ENCODE results near the gene AACS.
"Not testable (repeated sequence)": the region's sequence is repeated elsewhere in the genome, so short reads cannot be mapped to it uniquely, and the experiment has no call there.

AACS gene

DNA sequence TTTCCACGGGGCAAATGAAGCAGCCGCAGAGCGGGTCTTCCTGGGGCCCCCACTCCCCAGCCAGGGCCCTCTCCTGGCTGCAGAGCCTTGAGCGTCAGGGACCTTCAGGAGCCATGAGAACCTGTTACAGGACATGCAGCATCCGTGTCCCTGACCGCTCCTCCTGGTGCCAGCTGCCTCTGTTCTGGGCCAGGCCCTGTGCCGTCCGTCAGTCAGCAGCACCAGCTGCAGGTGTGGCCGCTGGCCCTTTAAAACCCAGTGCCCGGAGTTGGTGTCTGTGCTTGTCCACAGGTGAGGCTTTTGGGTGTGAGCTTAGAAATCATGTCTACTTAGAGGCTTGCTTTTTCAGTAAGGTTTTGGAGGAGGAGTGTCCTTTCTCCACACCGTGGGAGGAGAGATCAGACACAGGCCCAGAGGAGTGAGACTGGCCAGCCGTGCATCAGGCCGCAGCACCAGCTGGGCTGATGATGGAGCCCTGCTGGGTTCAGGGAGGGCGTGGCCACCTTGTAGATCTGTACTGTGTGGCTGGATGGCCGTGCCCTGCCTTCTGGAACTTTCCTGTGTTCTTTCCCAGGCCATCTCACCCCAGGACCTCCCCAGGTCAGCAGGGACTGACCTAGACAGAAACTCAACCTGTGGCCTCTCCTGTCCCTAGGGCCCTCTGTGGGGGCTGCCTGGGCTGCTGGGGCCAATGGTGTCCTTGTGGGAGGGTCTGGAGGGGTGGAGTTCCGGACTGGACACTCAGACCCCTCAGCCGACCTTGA, 27.1 kb downstream of the AACS start:
- no peak for DNase-seq (ENCODE audit: low spot score)

DNA sequence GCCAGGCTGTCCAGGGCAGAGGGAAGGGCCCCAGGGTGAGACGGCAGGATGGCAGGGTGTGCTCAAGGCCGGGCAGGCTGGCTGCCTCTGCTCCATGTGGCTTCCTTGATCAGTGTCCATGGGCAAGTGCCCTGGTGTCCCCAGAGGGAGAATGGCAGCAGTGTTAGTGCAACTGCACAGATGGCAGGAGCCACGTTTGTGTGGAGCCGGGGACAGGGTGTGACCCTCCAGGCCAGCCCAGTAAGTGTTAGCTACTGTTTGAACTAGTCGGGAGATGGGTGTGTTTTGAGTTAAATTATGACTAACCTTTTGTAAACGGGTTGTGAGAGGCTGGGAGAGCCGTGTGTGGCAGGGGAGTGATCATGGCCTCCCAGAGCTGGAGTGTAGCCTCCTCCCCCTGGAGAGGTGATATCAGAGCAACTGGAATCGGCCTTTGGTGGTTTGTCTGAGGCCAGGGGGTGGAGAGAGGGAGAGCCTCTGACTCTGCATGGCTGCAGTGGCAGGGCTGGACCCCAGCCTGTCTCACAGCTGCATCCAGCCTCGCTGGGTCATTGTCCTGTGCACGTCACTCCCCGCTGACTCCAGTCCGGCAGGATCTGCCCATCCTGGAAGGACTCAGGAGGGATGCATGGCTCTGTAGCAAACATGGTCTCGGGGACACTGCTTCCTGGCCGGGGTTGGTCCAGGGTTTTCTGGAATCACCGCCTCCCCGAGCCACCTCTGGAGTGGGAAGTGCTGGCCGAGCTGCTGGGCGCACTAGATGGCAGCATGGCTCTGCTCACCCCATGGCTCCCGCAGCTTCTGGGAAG, 27.8 kb downstream of the AACS start:
- DNase-seq (ENCODE audit: low spot score) = peak; percentile 45

DNA sequence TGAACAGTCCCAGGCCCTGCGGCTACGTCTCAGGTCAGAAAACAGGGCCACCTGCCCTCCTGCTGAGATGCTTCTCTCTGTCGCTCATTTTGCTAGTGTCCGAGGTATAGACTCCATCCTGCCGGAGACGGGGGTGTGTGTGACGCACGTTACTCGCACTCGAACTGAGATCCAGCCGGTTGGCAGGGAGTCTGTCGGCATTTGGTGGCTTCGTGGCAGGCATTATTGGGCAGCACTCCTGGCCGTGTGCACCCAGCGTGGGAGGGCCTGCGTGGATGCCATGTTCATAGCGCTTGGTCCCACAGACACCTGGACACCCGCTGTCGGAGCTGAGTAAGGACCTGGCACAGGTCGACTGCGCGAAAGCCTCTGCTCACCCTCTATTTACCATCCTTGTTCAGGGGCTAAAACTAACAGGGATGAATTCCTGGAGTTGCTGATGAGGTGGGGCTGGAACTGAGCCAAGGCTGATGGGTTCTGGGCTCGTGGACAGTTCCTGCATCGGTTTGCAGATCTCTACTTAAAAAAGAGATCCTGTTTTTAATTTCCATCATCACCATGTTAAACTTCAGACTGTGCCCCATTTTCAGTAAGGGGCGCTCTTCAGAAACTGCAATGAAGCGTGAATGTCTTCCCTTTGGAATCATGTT, 28.6 kb downstream of the AACS start:
- no peak for DNase-seq (ENCODE audit: low spot score)

DNA sequence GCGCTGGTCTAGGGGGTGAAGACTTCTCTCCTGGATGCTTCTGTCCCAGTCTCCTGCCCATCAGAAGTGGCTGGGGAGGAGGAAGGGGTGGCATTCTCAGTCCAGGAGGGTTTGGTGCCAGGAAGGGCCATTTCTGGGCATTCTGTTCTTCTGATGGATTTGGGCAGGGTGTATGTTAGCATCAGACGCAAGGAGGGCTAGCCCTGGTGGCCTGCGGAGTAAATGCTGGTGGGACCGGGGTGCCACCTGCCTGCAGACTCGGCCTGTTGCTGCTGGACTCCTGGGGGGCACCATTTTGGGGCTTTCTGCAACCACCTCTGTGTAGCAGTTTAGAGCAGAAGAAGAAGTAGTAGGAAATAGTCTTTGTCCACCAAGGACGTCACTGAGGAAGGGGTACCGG, 31.7 kb downstream of the AACS start:
- no peak for DNase-seq (ENCODE audit: low spot score)

DNA sequence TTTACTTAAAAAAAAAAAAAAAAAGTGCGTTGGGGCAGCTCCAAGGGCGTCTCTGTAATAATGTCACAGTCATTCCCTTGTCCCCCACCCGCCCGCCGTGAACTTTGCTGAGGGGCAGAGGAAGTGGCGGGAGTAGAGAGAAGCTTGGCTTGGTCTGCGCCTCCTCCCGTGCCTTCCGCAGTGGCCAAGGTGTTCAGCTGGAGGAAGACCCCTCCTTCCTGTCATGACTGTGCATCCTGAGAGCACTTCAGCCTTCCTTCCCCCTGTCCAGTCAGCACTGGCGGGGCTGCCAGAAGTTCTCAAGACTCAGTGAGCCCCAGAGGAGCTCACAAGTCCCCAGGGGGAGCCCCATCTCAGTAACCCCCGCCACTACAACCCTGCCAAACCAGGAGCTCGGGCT, 32.2 kb downstream of the AACS start:
- DNase-seq (ENCODE audit: low spot score) = no peak

DNA sequence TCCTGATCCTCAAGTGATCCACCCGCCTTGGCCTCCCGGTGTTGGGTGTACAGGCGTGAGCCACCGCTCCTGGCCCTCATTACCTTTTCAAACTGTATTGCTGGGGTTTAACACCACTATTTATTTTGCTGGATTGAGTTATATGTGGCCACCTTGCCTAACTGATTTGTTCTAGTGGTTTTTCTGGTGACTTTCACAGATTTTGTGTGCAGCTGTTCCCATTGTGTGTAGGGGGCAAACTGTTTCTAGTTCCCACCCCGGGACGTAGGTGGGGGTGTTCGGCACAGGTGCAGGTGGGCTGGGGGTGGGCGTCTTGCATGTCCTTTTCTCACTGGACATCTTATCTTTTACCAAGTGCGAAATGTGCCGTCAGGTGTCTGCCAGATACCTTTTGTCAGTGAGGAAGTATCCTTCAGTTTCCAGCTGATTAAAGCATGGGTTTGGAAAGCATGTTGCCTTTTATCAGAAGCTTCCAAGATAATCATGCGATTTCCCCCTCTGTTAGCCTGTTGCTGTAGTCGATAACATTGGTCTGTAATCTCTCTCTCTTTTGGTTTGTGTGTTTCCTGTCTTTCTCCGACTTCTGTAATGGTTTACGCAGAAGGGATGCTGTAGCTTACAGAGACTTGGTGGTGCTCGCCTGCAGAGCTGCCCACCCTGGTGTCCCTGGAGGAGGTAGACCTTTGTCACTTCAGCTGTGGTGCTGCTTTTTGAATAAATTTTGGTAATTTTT, 33.6 kb downstream of the AACS start:
- DNase-seq (ENCODE audit: low spot score) = no peak

DNA sequence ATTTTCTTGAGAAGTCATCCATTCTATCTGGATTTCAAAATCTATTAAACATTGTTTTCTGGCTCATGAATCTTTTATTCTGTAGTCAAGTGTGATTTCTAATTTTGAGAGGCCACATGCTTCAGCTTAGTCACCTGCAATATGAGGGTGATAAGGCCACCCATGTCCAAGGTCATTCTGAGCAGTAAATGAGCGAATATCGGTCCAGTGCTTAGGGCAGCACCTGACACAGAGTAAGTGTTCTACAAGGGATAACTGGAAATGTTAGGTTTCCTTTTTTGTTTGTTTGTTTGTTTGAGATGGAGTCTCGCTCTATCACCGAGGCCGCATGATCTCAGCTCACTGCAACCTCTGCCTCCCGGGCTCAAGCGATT, 34.2 kb downstream of the AACS start:
- DNase-seq (ENCODE audit: low spot score) = no peak

DNA sequence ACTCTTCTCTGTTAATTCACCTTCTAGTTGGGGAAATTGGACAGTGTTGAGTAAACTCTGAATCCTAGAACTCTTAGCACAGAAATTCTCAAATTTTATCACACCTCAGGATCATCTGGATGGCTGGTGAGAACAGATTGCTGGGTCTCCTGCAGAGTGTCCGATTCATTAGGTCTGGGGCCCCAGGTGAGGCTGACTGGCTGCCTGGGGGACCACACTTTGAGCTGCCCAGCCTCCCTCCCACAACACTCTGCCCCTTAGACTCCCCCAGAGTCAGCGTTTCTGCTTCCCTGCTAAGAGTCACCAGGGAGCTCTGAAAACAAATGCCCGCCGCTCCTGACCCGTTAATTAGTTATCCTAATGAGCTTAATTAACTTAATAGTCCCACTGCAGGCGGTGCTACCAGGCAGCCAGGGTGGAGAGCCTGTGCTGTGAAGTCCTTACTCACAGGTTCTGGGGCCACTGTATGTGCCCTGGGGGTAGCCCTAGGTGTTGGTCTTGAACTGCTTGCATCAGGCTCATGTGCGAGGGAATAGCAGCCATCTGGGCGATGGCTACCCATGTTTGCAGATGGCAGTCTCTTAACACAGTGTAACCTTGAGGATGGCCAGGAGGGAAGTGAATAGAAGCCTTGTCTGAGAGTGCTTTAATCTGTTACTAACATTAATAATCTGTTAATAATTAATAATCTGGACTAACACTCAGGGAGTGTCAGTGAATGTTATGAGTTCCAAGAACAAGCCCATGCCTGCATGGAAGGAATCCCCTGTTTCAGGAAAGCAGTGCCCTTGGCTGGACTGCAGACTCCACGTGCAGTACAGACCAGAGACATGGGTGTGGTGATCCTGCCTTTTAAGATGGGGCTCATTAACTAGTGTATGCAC, 35.6 kb downstream of the AACS start:
- no peak for DNase-seq (ENCODE audit: low spot score)

DNA sequence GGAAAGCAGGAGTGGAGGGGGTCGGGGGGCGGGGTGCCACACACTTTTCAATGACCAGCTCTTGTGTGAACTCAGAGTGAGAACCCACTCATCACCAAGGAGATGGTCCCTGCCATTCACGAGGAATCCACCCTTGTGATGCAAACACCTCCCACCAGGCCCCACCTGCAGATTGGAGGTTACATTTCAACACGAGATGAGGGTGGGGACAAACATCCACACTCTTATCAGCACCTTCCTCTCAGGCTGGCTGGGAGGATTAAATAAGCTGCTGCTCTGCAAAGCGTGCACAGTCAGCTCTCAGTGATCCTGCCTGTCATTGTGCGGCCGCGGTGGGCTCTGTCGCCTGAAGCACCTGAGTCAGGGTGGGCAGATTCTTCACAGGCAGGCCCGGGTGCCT, 39.7 kb downstream of the AACS start:
- no peak for DNase-seq (ENCODE audit: low spot score)

DNA sequence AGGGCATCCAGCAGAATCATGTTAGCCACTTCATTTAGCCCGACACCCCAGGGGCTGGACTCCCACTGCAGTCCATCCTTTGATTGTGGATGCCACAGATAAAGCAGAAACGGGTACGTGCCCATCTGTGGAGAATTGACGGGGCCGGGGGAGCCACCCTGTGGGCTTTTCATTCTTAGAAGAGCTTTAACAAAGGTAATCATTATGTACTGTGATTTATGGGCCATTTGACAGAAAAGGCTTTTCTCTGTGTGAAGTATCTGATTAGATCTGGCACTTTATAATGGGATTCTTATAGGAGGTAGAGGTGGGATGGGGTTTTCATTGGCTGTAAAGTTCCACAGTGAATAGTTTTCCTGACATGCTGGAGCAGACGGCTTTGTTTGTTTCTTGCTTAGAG, 40.4 kb downstream of the AACS start:
- DNase-seq (ENCODE audit: low spot score) = no peak

DNA sequence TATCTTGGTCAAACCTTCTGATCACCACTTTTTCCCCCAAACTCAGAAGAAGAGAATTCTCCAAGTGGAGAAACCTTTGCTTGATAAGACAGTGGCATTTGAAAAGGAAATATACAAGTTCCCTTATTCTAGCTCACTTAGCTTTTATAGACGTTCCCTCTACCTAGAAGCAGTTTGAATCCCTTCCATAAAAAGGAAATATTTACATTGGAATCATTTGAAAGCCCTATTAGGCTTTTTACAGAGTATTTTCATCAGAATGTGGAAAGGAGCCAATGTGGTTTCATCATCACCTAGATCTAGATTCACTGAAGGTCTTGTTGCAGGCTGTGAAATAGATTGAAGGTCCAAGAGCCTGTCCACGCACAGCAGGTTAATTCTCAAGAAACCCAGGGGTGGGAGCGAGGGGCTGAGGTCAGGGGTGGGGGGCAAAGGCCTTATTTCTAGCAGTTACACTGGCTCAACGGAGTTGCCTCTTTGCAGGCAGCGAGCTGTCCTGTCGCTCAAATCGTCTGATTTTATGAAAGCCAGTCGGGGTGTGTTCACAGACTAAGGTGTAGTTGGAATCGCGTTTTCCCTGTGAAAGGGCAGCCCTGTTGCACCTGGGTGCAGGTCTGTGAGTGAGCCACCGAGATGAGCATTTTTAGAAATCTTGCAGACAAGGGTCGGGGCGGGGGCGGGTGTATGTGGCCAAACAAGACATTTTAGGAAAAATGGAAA, 45.6 kb downstream of the AACS start:
- no peak for DNase-seq (ENCODE audit: low spot score)

DNA sequence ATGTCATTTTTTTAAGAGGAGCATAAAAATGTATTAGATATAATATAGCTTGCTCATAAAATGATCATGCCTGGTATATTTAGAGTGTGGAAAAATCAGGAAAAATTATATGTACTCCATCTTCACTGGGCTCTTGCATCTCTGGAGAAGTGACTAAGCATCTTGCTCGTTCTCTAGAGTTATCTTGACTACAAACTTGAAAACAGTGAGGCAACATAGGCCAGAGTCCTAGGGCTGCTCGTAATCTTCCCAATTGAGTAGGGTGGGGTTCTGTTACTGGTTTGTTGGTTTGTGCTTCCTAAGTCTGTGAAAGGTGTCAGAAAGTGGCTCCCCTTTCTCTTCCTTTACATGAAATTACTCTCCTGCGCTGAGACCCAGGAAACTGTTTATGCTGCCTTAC, 46.2 kb downstream of the AACS start:
- DNase-seq (ENCODE audit: low spot score) = no peak

DNA sequence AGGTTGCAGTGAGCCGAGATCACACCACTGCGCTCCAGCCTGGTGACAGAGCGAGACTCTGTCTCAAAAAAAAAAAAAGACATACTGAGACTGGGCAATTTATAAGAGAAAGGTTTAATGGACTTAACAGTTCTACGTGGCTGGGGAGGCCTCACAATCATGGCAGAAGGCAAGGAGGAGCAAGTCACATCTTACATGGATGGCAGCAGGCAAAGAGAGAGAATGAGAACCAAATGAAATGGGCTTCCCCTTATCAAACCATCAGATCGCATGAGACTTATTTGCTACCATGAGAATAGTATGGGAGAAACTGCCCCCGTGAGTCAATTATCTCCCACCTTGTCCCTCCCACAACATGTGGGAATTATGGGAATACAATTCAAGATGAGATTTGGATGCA, 47.4 kb downstream of the AACS start:
- DNase-seq (ENCODE audit: low spot score) = not testable (repeated sequence)

DNA sequence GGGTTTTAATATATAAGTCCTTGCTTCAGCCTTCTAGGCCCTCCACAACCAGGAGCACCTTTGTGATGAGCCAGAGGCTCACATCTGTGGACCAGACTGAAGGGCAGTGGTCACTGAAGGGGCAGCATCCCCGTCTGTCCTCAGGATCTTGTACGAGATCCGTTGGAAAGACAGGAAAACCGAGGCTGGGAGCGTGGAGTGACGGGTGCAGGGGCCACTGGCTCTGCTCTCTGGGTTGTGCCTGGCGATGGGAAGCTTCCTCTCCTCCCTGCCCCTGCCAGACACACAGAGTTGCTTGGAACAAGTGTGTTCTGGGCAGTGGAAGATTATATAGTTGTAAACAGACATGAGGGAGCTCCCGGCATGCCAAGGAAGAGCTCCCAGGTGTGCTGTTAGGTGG, 48.0 kb downstream of the AACS start:
- DNase-seq (ENCODE audit: low spot score) = no peak

DNA sequence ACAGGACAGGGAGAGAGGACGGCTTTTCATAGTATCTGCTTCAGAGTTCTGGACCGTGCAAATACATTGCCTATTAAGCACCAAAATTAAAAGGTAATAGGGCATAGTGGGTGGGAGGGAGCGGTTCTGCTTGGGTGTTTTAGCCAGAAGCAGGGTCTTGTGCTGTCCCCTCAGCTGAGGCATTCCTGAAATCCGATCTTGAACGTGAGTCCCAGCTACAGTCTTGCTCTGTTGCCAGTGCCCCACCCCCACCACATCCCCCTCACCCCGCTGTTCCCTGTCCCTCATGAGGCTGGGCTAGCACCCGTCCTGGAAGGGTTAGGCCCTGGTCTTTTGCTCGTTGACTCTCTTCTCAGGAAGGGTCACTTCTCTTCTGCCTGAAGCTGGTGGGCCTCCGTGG, 48.6 kb downstream of the AACS start:
- DNase-seq (ENCODE audit: low spot score) = no peak

DNA sequence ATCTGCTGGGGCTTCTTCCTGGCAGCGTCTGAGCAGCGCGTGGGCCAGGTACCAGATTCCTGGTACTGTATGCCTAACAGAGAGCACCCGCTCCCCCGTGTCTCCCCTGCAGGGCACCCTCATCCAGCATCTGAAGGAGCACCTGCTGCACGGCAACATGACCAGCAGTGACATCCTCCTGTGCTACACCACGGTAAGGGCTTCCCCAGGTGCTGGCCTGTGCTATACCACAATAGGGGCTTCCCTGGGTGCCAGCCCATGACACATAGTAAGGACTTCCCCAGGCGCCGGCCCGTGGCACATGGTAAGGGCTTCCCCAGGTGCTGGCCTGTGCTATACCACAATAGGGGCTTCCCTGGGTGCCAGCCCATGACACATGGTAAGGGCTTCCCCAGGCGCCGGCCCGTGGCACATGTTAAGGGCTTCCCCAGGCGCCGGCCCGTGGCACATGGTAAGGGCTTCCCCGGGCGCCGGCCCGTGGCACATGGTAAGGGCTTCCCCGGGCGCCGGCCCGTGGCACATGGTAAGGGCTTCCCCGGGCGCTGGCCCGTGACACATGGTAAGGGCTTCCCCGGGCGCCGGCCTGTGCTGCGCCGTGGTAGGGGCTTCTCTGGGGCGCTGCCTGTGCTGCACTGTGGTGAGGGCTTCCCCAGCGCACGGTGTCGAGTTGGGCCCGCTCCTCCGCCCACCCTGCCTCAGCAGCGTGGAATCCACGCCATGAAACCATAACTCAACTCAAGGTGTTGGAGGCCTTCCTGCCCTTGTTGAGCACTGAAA, 49.3 kb downstream of the AACS start:
- DNase-seq (ENCODE audit: low spot score) = no peak

DNA sequence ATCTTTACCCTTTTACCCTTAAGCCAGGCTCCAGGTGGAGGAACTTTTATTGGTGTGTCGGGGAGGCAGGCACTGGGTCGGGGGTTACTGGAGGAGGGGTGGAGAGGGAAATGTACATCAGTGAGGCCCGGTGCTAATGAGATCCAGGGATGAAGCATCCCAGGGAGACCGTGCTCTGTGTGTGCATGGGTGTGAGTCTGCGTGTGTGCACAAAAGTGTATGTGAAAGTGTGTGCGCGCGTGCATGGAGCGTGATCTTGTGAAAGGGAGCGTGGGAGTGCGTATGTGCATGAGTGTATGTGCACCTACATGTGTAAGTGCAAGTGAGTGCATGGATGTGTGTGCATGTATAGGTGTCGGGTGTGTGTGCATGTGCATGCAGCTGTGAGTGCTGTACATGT, 55.3 kb downstream of the AACS start:
- DNase-seq (ENCODE audit: low spot score) = no peak

DNA sequence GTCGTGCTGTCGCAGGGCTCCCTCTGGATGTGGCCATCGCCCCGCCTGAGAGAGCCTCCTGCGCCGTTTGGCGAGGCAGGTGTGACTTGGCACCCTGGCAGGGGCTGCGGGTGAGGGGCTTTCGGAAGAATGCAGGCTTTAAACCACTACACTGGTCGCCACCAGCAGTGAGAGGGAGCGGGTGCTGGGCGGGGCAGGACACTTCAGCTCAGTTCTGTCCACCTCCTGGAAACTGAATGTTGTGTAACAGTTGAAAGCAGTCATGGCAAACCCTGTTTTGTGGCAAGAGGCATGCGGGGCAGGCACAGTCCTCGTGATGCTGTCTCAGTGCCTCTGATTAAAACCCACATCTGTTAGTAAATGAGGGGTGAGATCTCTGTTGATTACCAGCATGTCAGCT, 55.9 kb downstream of the AACS start:
- peak; percentile 9 for DNase-seq (ENCODE audit: low spot score)

DNA sequence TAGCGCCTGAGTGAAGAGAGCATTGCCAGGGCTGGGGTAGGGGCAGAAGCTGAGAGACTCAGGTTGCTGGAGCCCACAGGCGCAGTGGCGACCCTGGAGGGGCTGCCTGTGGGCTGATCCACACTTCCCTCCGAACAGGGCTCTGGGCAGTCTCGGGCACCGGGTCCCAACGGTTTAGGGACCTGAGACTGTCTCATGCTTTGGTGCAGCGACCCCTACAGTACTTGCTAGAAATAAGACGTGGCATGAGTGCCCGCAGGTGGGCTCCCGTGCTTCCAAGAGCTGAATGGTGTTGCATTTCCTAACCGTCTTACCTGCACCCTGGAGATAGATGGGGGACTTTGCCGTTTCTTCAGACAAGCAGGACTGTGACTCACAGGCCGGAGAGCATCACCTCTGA, 57.4 kb downstream of the AACS start:
- no peak for DNase-seq (ENCODE audit: low spot score)
